Renal pelvis (tissue), 4 donors: Measurements from ENCODE around the gene GSE1. TPM values are rescaled to one million over a fixed set of nuclear protein-coding genes. Genes with fewer than 3 reads are reported as not detected.

Experiments used
- DNase-seq: peaks from one replicate; pipeline ENCODE4 v3.0.0-alpha.2; 2013
- polyA plus RNA-seq, 3 donors: library from polyadenylated mRNA; unstranded; fragments of 120-200 nt; gene quantifications; one replicate each; pipeline ENCODE4 v1.2.1, GENCODE V29; 2013; ENCODE audit not compliant: insufficient read length in 3 of 3

The GSE1 gene
- polyA plus RNA-seq, 3 donors = 66.7 to 81.1 (median 76.1) TPM

DNA sequence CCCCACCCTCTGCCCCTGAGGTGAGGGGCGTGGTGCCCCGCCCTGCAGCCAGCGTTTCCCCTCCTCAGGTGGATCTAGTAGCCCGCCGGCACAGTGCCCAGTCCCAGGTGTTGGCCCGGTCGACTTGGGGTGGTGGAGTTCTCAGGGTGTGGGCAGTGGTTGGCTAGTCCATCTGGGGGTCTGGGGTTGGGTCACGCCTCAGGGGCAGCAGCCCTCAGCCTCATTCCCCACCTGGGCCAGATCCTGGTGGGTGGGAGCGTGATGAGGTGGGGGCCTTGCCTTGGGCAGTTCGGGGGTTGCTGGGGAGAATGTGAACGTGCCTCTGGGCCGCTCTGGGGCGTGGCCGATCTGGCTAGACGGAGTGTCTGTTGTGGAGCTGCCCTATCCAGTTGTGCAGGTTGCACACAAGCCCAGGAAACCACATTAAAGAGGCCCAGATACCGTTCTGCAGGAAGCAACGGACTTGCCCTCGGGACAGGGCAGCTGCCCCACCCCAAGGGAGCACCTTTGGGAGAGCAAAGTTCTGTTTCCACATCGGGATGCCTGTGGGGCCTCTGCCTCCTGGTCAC lies 32.0 kb downstream of the GSE1 start:
- DNase-seq = no peak

- no peak for DNase-seq
Measured at GRCh38 chr16:85646358-85646907, 33.3 kb downstream of the GSE1 start.

DNA sequence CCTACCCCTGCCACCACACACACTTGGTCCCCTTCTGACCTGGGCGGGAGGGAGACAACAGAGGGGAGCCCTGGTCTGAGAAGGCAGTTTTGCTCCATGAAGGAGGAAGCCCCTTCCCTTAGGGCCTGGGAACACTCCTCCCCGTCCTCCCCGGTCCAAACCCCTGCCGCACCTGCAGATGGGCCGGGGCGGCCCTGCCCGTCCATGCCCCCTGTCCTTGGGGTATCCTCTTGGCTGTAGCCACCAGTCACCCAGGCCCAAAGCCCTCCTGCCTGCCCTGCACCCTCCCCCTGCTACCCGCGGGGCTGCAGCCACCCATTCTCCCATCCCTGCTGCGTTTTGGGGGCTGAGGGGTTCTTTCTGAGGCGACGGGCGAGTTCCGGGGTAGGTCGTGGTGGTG lies 33.9 kb downstream of the GSE1 start:
- DNase-seq = no peak

GRCh38 chr16:85648070-85648714 lies 35.1 kb downstream of the GSE1 start:
- DNase-seq = no peak

GRCh38 chr16:85648805-85649204 lies 35.7 kb downstream of the GSE1 start:
- no peak for DNase-seq

DNA sequence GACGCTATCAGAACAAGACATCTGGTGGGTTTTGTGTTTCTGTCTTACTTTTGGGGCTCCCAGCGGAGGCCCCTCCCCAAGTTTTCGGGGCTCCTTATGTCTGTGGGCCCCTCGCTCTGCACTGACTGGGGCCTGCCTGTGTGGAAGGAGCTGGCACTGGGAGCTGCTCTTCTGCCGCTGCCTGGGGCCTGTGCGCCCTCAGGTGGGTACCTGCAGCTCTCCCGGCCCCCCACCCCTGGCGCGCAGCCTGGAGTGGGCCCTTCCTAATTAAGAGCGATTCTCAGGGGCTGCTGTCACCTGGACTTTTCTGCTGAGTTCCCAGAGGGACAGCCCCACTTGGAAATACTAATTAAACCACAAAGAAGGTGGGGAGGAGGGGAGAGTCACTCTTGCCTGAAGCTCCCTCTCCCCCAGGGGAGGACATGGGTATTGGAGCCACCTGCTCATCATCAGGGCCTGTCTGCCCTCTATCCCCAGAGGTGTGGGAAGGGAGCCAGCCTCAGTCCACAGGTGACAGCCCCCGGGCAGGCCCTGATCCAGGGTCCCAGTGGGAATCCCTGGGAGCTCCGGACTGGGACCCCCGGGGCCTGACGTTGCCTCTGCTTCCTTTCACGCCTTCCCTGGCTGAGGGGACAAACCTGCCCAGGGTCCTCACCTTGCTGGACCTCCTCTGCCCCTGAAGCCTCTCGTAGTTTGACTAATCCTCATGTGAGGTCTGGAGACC lies 36.5 kb downstream of the GSE1 start:
- DNase-seq = no peak

DNA sequence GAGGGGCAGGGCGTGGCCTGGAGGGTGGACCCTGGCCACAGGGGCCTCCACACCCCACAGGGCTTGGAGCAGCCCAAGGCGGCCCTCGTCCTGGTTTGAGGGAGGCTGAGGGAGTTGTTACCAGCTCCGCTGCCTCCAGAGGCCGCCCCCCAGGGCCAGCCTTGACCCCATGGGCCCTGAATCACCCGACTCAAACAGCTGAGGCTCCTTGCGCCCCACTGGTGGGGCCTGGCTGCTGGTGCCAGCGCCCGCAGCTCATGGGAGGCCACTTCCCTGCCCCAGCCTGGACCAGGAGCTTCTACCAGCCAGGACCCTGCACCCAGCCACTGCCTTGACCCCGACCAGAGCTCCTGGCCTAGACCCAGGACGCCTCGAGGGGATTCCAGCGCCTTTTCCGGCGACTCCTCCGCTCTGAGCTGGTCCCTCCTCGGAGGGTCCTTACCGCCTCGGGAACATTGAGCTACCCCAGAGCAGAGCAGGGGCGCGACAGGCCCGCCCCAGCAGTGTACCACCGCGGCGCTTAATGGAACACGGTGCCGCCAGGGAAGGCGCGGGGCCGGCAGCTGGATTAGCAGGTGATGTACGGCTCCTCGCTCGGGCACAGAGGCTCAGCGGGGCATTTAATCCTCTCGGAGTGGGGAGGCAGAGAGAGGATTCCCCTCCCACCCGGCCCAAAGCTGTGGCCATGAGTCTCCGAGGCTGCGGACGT lies 37.2 kb downstream of the GSE1 start:
- DNase-seq = no peak

DNA sequence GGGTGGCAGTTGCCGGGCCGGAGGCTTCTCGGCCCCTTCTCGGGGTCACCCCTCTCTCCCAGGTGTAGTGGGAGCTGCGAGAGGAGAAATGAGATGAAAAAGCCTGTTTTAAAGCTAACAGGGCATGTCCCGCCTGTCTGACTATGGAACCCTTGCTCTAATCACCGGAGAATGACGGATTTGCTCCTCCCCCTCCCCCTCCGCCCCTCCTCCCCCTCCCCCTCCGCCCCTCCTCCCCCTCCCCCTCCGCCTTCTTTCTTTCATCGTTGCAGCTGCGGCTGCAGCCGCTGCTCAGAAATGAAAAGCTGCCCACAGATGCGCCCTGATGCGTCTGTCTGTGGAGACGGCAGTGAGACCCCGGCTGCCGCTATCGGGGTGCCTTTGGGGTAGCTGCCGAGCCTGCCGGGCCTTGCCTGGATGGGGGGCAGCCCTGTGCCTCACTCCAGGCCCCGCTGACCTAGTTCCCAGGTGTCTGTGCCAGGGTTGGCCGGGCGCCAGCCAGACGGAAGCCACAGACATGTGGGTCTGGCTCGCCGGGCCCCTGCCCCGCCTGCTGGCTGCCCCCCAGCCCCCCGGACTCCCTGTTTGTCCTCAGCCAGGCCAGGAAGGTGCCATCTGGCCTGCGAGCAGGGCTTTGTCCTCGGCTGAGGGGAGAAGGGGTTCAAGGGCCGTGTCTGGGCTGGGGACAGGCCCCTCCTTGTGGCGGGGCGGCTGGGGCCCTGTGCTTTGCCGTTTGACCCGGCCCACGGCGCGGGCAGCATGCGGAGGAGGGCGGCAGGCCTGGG lies 37.9 kb downstream of the GSE1 start:
- DNase-seq = no peak

- no peak for DNase-seq
Measured at GRCh38 chr16:85651629-85652430, 38.7 kb downstream of the GSE1 start.

- DNase-seq = peak; percentile 58
Measured at GRCh38 chr16:85652431-85653221, 39.5 kb downstream of the GSE1 start.

DNA sequence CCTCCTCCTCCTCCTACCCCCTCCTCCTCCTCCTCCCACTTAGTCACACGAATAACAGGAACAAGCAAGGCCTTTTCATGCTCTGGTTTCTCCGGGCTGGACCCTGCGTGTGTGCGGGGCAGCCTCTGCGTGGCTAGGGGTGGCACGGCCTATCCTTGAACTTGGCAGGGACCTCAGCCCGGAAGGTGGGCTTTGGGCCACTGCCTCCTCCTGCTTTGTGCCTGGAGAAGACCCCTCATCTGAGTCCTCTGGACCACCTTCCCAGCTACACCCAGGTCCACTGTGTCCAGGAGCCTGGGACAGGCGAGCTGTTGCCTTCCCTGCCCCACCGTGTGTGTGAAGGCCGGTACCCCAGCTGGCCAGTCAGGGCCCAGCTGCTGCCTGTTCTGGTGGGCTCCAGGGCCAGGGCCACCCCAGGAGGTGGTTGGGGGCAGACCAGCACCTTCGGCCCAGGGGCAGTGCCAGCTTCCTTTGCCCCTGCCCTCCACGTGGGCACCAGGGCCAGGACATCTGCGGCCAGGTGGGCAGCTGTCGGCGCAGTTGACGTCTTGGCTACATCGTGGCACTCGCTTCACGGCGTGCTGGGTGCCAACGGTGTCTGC lies 40.3 kb downstream of the GSE1 start:
- DNase-seq = no peak

DNA sequence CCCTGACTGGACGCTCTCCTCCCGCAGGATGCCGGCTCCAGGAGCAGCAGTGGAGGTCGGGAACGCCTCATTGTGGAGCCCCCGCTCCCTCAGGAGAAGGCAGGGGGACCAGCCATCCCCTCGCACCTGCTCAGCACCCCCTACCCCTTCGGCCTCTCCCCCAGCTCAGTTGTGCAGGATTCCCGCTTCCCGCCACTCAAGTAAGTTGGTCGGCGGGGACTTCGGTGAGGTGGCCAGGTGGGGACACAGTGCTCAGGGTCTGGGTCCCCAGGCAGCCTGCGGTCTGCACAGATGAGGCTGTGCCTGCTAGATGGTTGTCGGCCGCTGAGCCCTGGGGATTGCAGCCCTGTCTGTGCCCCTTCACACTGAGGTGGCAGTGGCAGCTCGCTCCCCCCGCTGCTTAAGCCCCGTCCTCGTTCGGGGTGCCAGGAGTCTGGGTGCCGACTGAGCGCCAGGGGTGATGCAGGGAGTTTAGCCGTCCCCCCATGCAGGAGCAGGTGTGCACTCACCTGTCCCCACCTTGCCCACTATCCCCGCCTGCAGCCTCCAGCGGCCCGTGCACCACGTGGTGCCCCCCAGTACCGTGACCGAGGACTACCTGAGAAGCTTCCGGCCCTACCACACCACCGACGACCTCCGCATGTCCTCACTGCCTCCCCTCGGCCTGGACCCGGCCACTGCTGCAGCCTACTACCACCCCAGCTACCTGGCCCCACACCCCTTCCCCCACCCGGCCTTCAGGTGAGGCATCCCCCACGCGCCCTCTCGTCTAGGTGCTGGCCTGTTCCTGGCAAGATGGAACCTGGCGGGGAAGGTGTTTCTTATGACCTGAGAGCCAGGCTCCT lies 41.4 kb downstream of the GSE1 start:
- no peak for DNase-seq

- no peak for DNase-seq
Measured at GRCh38 chr16:85655216-85656129, 42.4 kb downstream of the GSE1 start.

- no peak for DNase-seq
Measured at GRCh38 chr16:85656351-85657266, 43.5 kb downstream of the GSE1 start.

DNA sequence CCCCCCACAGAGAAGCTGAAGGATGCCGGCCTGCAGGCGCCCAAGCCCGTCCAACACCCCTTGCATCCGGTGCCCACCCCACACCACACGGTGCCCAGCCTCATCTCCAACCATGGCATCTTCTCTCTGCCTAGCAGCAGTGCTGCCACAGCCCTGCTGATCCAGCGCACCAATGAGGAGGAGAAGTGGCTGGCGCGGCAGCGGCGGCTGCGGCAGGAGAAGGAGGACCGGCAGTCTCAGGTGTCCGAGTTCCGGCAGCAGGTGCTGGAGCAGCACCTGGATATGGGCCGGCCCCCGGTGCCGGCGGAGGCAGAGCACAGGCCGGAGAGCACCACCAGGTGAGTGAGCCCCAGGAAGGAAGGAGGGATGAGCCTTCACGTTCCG lies 44.1 kb downstream of the GSE1 start:
- DNase-seq = no peak

DNA sequence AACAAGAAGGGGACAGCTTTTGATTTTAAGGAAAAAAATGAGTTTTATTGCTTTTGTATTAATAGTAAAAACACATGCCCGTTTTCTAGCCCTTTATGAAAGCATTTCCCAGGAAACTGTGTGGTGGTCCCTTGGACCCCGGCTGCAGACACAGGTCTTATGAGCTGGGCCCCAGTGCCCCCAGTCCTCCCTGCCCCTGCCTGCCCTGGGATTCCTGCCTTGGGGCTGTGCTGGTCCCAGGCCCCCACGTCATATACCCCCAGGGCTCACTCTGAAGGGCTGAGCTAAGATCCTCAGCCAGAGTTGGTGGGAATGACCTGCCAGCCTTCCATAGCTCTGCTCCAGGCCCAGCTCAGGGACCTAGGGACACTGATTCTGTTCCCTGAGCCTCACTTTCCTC lies 44.9 kb downstream of the GSE1 start:
- DNase-seq = no peak
